ENCODE results near the gene ADIPOR2.

ADIPOR2 gene

GRCh38 chr12:1749019-1749418, 58.1 kb downstream of the ADIPOR2 start:
- 99 to 100% methylated on average over 4 to 5 of the region's 5 CpGs for WGBS, 2 experiments
- no peak overlapping the region for H3K4me3 ChIP-seq (ENCODE audit: insufficient read depth, low read depth, low read length)
- no peaks in the 10 kb centered on the region for H3K9me3 ChIP-seq (ENCODE audit: control insufficient read depth, low read length)
- H3K4me1 ChIP-seq (ENCODE audit: control insufficient read depth, insufficient read depth, low read length), result no peaks in the 10 kb centered on the region
- no peak overlapping the region for H3K27ac ChIP-seq (ENCODE audit: insufficient read depth, low read depth, low read length, poor library complexity, severe bottlenecking)
- H3K27me3 ChIP-seq (ENCODE audit: control insufficient read depth, insufficient read depth, low read length, poor library complexity, severe bottlenecking), result no peaks in the 10 kb centered on the region
- peaks cover 3% of the 10 kb centered on the region for H3K36me3 ChIP-seq (ENCODE audit: control insufficient read depth, insufficient read depth, low read length)

- Histone ChIP-seq H3K27me3 (ENCODE audit: control insufficient read depth, insufficient read depth, low read length, poor library complexity, severe bottlenecking) (no peaks in the 10 kb centered on the region), H3K9me3 (ENCODE audit: control insufficient read depth, low read length) (no peaks in the 10 kb centered on the region), H3K4me3 (ENCODE audit: insufficient read depth, low read depth, low read length) (no peak overlapping the region), H3K36me3 (ENCODE audit: control insufficient read depth, insufficient read depth, low read length) (peaks cover 5% of the 10 kb centered on the region), H3K27ac (ENCODE audit: insufficient read depth, low read depth, low read length, poor library complexity, severe bottlenecking) (no peak overlapping the region), H3K4me1 (ENCODE audit: control insufficient read depth, insufficient read depth, low read length) (no peaks in the 10 kb centered on the region)
- WGBS, 2 experiments, result 91 to 96% methylated on average over 3 of the region's 3 CpGs
These were observed 59.4 kb downstream of the ADIPOR2 start for GRCh38 chr12:1750300-1750699.

- H3K27ac ChIP-seq (ENCODE audit: insufficient read depth, low read depth, low read length, poor library complexity, severe bottlenecking), result no peak overlapping the region
- no peaks in the 10 kb centered on the region for H3K9me3 ChIP-seq (ENCODE audit: control insufficient read depth, low read length)
- no peaks in the 10 kb centered on the region for H3K27me3 ChIP-seq (ENCODE audit: control insufficient read depth, insufficient read depth, low read length, poor library complexity, severe bottlenecking)
- H3K4me1 ChIP-seq (ENCODE audit: control insufficient read depth, insufficient read depth, low read length), result no peaks in the 10 kb centered on the region
- no peak overlapping the region for H3K4me3 ChIP-seq (ENCODE audit: insufficient read depth, low read depth, low read length)
- peaks cover 3% of the 10 kb centered on the region for H3K36me3 ChIP-seq (ENCODE audit: control insufficient read depth, insufficient read depth, low read length)
- WGBS, 2 experiments, result 97 to 98% methylated on average over 2 of the region's 2 CpGs
These were observed 67.5 kb downstream of the ADIPOR2 start for GRCh38 chr12:1758376-1758775.

- Histone ChIP-seq H3K4me1 (ENCODE audit: control insufficient read depth, insufficient read depth, low read length) (no peaks in the 10 kb centered on the region), H3K27me3 (ENCODE audit: control insufficient read depth, insufficient read depth, low read length, poor library complexity, severe bottlenecking) (no peaks in the 10 kb centered on the region), H3K4me3 (ENCODE audit: insufficient read depth, low read depth, low read length) (no peak overlapping the region), H3K9me3 (ENCODE audit: control insufficient read depth, low read length) (no peaks in the 10 kb centered on the region), H3K27ac (ENCODE audit: insufficient read depth, low read depth, low read length, poor library complexity, severe bottlenecking) (no peak overlapping the region), H3K36me3 (ENCODE audit: control insufficient read depth, insufficient read depth, low read length) (peaks cover 3% of the 10 kb centered on the region)
- 90 to 92% methylated on average over 4 of the region's 4 CpGs for WGBS, 2 experiments
These were observed 68.0 kb downstream of the ADIPOR2 start for GRCh38 chr12:1758887-1759286.

GRCh38 chr12:1760566-1761382, 69.9 kb downstream of the ADIPOR2 start:
- Histone ChIP-seq H3K36me3 (ENCODE audit: control insufficient read depth, insufficient read depth, low read length) (no peaks in the 10 kb centered on the region), H3K27me3 (ENCODE audit: control insufficient read depth, insufficient read depth, low read length, poor library complexity, severe bottlenecking) (no peaks in the 10 kb centered on the region), H3K27ac (ENCODE audit: insufficient read depth, low read depth, low read length, poor library complexity, severe bottlenecking) (no peak overlapping the region), H3K9me3 (ENCODE audit: control insufficient read depth, low read length) (no peaks in the 10 kb centered on the region), H3K4me3 (ENCODE audit: insufficient read depth, low read depth, low read length) (no peak overlapping the region), H3K4me1 (ENCODE audit: control insufficient read depth, insufficient read depth, low read length) (no peaks in the 10 kb centered on the region)
- WGBS, 2 experiments, result 78 to 100% methylated on average over 1 to 2 of the region's 2 CpGs

GRCh38 chr12:1761857-1762256, 71.0 kb downstream of the ADIPOR2 start:
- H3K4me3 ChIP-seq (ENCODE audit: insufficient read depth, low read depth, low read length), result no peak overlapping the region
- H3K27ac ChIP-seq (ENCODE audit: insufficient read depth, low read depth, low read length, poor library complexity, severe bottlenecking), result no peak overlapping the region

GRCh38 chr12:1763153-1763552, 72.3 kb downstream of the ADIPOR2 start:
- no peak overlapping the region for H3K27ac ChIP-seq (ENCODE audit: insufficient read depth, low read depth, low read length, poor library complexity, severe bottlenecking)
- no peak overlapping the region for H3K4me3 ChIP-seq (ENCODE audit: insufficient read depth, low read depth, low read length)
- H3K4me1 ChIP-seq (ENCODE audit: control insufficient read depth, insufficient read depth, low read length), result no peaks in the 10 kb centered on the region
- no peaks in the 10 kb centered on the region for H3K27me3 ChIP-seq (ENCODE audit: control insufficient read depth, insufficient read depth, low read length, poor library complexity, severe bottlenecking)
- H3K36me3 ChIP-seq (ENCODE audit: control insufficient read depth, insufficient read depth, low read length), result no peaks in the 10 kb centered on the region
- 96 to 98% methylated on average over 2 of the region's 2 CpGs for WGBS, 2 experiments
- H3K9me3 ChIP-seq (ENCODE audit: control insufficient read depth, low read length), result no peaks in the 10 kb centered on the region

More at GRCh38 chr12:1761857-1762256, 71.0 kb downstream of the ADIPOR2 start:
- Histone ChIP-seq H3K27me3 (ENCODE audit: control insufficient read depth, insufficient read depth, low read length, poor library complexity, severe bottlenecking) (no peaks in the 10 kb centered on the region), H3K9me3 (ENCODE audit: control insufficient read depth, low read length) (no peaks in the 10 kb centered on the region), H3K4me1 (ENCODE audit: control insufficient read depth, insufficient read depth, low read length) (no peaks in the 10 kb centered on the region), H3K36me3 (ENCODE audit: control insufficient read depth, insufficient read depth, low read length) (no peaks in the 10 kb centered on the region)
- 95 to 96% methylated on average over 3 of the region's 3 CpGs for WGBS, 2 experiments

GRCh38 chr12:1766110-1766509, 75.2 kb downstream of the ADIPOR2 start:
- H3K4me3 ChIP-seq (ENCODE audit: insufficient read depth, low read depth, low read length), result no peak overlapping the region
- 78 to 100% methylated on average over 1 of the region's 1 CpG for WGBS, 2 experiments

GRCh38 chr12:1767407-1768090, 76.7 kb downstream of the ADIPOR2 start:
- Histone ChIP-seq H3K27ac (ENCODE audit: insufficient read depth, low read depth, low read length, poor library complexity, severe bottlenecking) (no peak overlapping the region), H3K36me3 (ENCODE audit: control insufficient read depth, insufficient read depth, low read length) (no peaks in the 10 kb centered on the region), H3K9me3 (ENCODE audit: control insufficient read depth, low read length) (no peaks in the 10 kb centered on the region), H3K4me3 (ENCODE audit: insufficient read depth, low read depth, low read length) (no peak overlapping the region), H3K4me1 (ENCODE audit: control insufficient read depth, insufficient read depth, low read length) (no peaks in the 10 kb centered on the region), H3K27me3 (ENCODE audit: control insufficient read depth, insufficient read depth, low read length, poor library complexity, severe bottlenecking) (no peaks in the 10 kb centered on the region)
- 94 to 96% methylated on average over 1 of the region's 1 CpG for WGBS, 2 experiments

More at GRCh38 chr12:1766110-1766509, 75.2 kb downstream of the ADIPOR2 start:
- Histone ChIP-seq H3K27me3 (ENCODE audit: control insufficient read depth, insufficient read depth, low read length, poor library complexity, severe bottlenecking) (no peaks in the 10 kb centered on the region), H3K36me3 (ENCODE audit: control insufficient read depth, insufficient read depth, low read length) (no peaks in the 10 kb centered on the region), H3K9me3 (ENCODE audit: control insufficient read depth, low read length) (no peaks in the 10 kb centered on the region), H3K27ac (ENCODE audit: insufficient read depth, low read depth, low read length, poor library complexity, severe bottlenecking) (no peak overlapping the region), H3K4me1 (ENCODE audit: control insufficient read depth, insufficient read depth, low read length) (no peaks in the 10 kb centered on the region)

- H3K27me3 ChIP-seq (ENCODE audit: control insufficient read depth, insufficient read depth, low read length, poor library complexity, severe bottlenecking), result no peaks in the 10 kb centered on the region
- H3K27ac ChIP-seq (ENCODE audit: insufficient read depth, low read depth, low read length, poor library complexity, severe bottlenecking), result no peak overlapping the region
- H3K9me3 ChIP-seq (ENCODE audit: control insufficient read depth, low read length), result no peaks in the 10 kb centered on the region
- no peaks in the 10 kb centered on the region for H3K4me1 ChIP-seq (ENCODE audit: control insufficient read depth, insufficient read depth, low read length)
- 100% methylated on average over 1 of the region's 1 CpG for WGBS, 2 experiments
- H3K36me3 ChIP-seq (ENCODE audit: control insufficient read depth, insufficient read depth, low read length), result no peaks in the 10 kb centered on the region
- no peak overlapping the region for H3K4me3 ChIP-seq (ENCODE audit: insufficient read depth, low read depth, low read length)
These were observed 77.7 kb downstream of the ADIPOR2 start for GRCh38 chr12:1768615-1769014.

All from ectodermal cell (in vitro differentiated cells).